CD4-positive, alpha-beta T cell treated with Interferon gamma for 1 hour (primary cell): Measurements from ENCODE around the gene F3.
"Not testable (repeated sequence)": the region's sequence is repeated elsewhere in the genome, so short reads cannot be mapped to it uniquely, and the experiment has no call there.

ENCODE experiments used
- DNase-seq: peaks from one replicate; pipeline ENCODE4 v3.0.0-alpha.2; 2020

F3 gene

GRCh38 chr1:94541246-94542087 lies at the start of gene F3:
Gene F3 (minus strand): TSS chr1:94541759. CDS start chr1:94541636, 123 bp downstream.
- peak; percentile 72 for DNase-seq

- no peak for DNase-seq
Observed at GRCh38 chr1:94590203-94591137, 48.9 kb upstream of the F3 start.

GRCh38 chr1:94589728-94590127 lies 48.2 kb upstream of the F3 start:
- DNase-seq: no peak

- DNase-seq: no peak
Observed at GRCh38 chr1:94582565-94582964, 41.0 kb upstream of the F3 start.

- no peak for DNase-seq
Observed at GRCh38 chr1:94580367-94581115, 39.0 kb upstream of the F3 start.

- no peak for DNase-seq
Observed at GRCh38 chr1:94579876-94580294, 38.3 kb upstream of the F3 start.

GRCh38 chr1:94578856-94579255 lies 37.3 kb upstream of the F3 start:
- DNase-seq: no peak

- DNase-seq: not testable (repeated sequence)
Observed at GRCh38 chr1:94573917-94574316, 32.4 kb upstream of the F3 start.

GRCh38 chr1:94572780-94573179 lies 31.2 kb upstream of the F3 start:
- no peak for DNase-seq

GRCh38 chr1:94570965-94571364 lies 29.4 kb upstream of the F3 start:
- DNase-seq: not testable (repeated sequence)

GRCh38 chr1:94568806-94569205 lies 27.2 kb upstream of the F3 start:
- DNase-seq: not testable (repeated sequence)

- DNase-seq: not testable (repeated sequence)
Observed at GRCh38 chr1:94567975-94568607, 26.5 kb upstream of the F3 start.

GRCh38 chr1:94566436-94566835 lies 24.9 kb upstream of the F3 start:
- DNase-seq: not testable (repeated sequence)

- no peak for DNase-seq
Observed at GRCh38 chr1:94565901-94566300, 24.3 kb upstream of the F3 start.

GRCh38 chr1:94562519-94563260 lies 21.1 kb upstream of the F3 start:
- no peak for DNase-seq

GRCh38 chr1:94560333-94560732 lies 18.8 kb upstream of the F3 start:
- no peak for DNase-seq

- DNase-seq: no peak
Observed at GRCh38 chr1:94559921-94560320, 18.4 kb upstream of the F3 start.

GRCh38 chr1:94555091-94555490 lies 13.5 kb upstream of the F3 start:
- DNase-seq: no peak

- DNase-seq: no peak
Observed at GRCh38 chr1:94554580-94554979, 13.0 kb upstream of the F3 start.

GRCh38 chr1:94553931-94554330 lies 12.4 kb upstream of the F3 start:
- no peak for DNase-seq

GRCh38 chr1:94553323-94553730 lies 11.8 kb upstream of the F3 start:
- DNase-seq: no peak
